Loucy (cell line): ENCODE data around the gene E2F1.

Source experiments
- H2AFZ ChIP-seq: fragments of 200-600 bp; sonication (generic); 2 replicates; pipeline ENCODE4 v1.6.0; 2016; ENCODE audit warnings: antibody characterized with exemption, mild to moderate bottlenecking, low read length, moderate library complexity
- H3F3A ChIP-seq: fragments of 200-600 bp; 2 replicates; pipeline ENCODE4 v1.6.0; 2016; ENCODE audit warnings: antibody characterized with exemption, low read depth, mild to moderate bottlenecking
- H3K27me3 ChIP-seq: fragments of 200-600 bp; sonication (generic); 2 replicates; pipeline ENCODE4 v1.6.1; 2014; ENCODE audit warnings: low read length, mild to moderate bottlenecking; ENCODE audit not compliant: insufficient read depth, poor library complexity, severe bottlenecking
- H3K36me3 ChIP-seq: fragments of 200-600 bp; sonication (generic); 2 replicates; pipeline ENCODE4 v1.6.1; 2016; ENCODE audit warnings: low read length; ENCODE audit not compliant: insufficient read depth
- H3K4me1 ChIP-seq: fragments of 200-600 bp; sonication (generic); 2 replicates; pipeline ENCODE4 v1.5.1; 2014; ENCODE audit warnings: low read length, mild to moderate bottlenecking; ENCODE audit not compliant: insufficient read depth, poor library complexity, severe bottlenecking
- H3K4me2 ChIP-seq: fragments of 200-600 bp; sonication (generic); 2 replicates; pipeline ENCODE4 v1.6.0; 2014; ENCODE audit warnings: antibody characterized with exemption, low read length, low read depth, mild to moderate bottlenecking; ENCODE audit not compliant: poor library complexity, severe bottlenecking
- H3K4me3 ChIP-seq: fragments of 200-600 bp; sonication (generic); 2 replicates; pipeline ENCODE4 v1.5.1; 2014; ENCODE audit warnings: low read length, mild to moderate bottlenecking, mixed read lengths; ENCODE audit not compliant: poor library complexity, severe bottlenecking
- H3K79me2 ChIP-seq: fragments of 200-600 bp; sonication (generic); 2 replicates; pipeline ENCODE4 v1.6.1; 2014; ENCODE audit warnings: low read length; ENCODE audit not compliant: insufficient read depth
- H3K9ac ChIP-seq: fragments of 200-600 bp; sonication (generic); 2 replicates; pipeline ENCODE4 v1.6.0; 2014; ENCODE audit warnings: mild to moderate bottlenecking, low read depth, low read length, moderate library complexity; ENCODE audit not compliant: poor library complexity, severe bottlenecking
- H3K9me2 ChIP-seq: fragments of 200-600 bp; sonication (generic); replicated peaks from 2 replicates; pipeline ENCODE4 v1.6.1; 2016; ENCODE audit warnings: low read depth, low read length, mixed read lengths
- H3K9me3 ChIP-seq: fragments of 200-600 bp; sonication (generic); 2 replicates; pipeline ENCODE4 v1.6.1; 2014; ENCODE audit warnings: mild to moderate bottlenecking, antibody characterized with exemption, low read length, low read depth; ENCODE audit not compliant: insufficient read depth
- H4K20me1 ChIP-seq: fragments of 200-600 bp; sonication (generic); 2 replicates; pipeline ENCODE4 v1.6.0; 2014; ENCODE audit warnings: antibody characterized with exemption, low read length, mild to moderate bottlenecking; ENCODE audit not compliant: insufficient read depth, poor library complexity, severe bottlenecking
- CTCF ChIP-seq: fragments of 200-600 bp; sonication (generic); conservative IDR thresholded peaks from 2 replicates; pipeline ENCODE4 v1.5.1; 2014; ENCODE audit warnings: mild to moderate bottlenecking, antibody characterized with exemption, low read length
- EZH2phosphoT487 ChIP-seq: fragments of 200-600 bp; IDR thresholded peaks from 2 replicates; pipeline ENCODE4 v1.6.1; 2018; ENCODE audit warnings: antibody characterized with exemption, mild to moderate bottlenecking, moderate library complexity, borderline replicate concordance

E2F1 gene

GRCh38 chr20:33719989-33720709 lies 34.0 kb upstream of the E2F1 start, which contains the start of gene PXMP4:
PXMP4 (minus strand) TSS chr20:33720310; CDS start chr20:33720207, 103 bp downstream.
- H3F3A ChIP-seq: no peaks in the 10 kb centered on the region
- H3K9ac ChIP-seq: peak within 1 kb of the TSS; percentile 84
- TF ChIP-seq EZH2phosphoT487 (no peak), CTCF (no peak)
- peak within 1 kb of the TSS; percentile 91 for H3K4me3 ChIP-seq
- peak within 1 kb of the TSS; percentile 97 for H2AFZ ChIP-seq
- H3K4me1 ChIP-seq: peaks cover 14% of the 10 kb centered on the region
- no peaks in the 10 kb centered on the region for H3K36me3 ChIP-seq
- H3K27me3 ChIP-seq: no peaks in the 10 kb centered on the region
- H3K4me2 ChIP-seq: peak within 1 kb of the TSS; percentile 94
- H3K9me2 ChIP-seq: no peaks in the 10 kb centered on the region
- H3K79me2 ChIP-seq: peaks cover 25% of the 10 kb centered on the region
- no peaks in the 10 kb centered on the region for H4K20me1 ChIP-seq
- no peaks in the 10 kb centered on the region for H3K9me3 ChIP-seq

- no peaks in the 10 kb centered on the region for H3K9me2 ChIP-seq
- no peaks in the 10 kb centered on the region for H3K9me3 ChIP-seq
- H3K79me2 ChIP-seq: peaks cover 25% of the 10 kb centered on the region
- H3F3A ChIP-seq: no peaks in the 10 kb centered on the region
- TF ChIP-seq CTCF: no peak
- TF ChIP-seq EZH2phosphoT487: no peak
- no peaks in the 10 kb centered on the region for H4K20me1 ChIP-seq
- H3K4me3 ChIP-seq: peak overlapping the region; percentile 91
- H3K27me3 ChIP-seq: no peaks in the 10 kb centered on the region
- peak overlapping the region; percentile 94 for H3K4me2 ChIP-seq
- no peaks in the 10 kb centered on the region for H3K36me3 ChIP-seq
- peak overlapping the region; percentile 97 for H2AFZ ChIP-seq
- H3K9ac ChIP-seq: peak overlapping the region; percentile 84
- H3K4me1 ChIP-seq: peaks cover 14% of the 10 kb centered on the region
Observed at GRCh38 chr20:33719277-33719988, 33.2 kb upstream of the E2F1 start.

- Histone ChIP-seq H3K36me3 (no peaks in the 10 kb centered on the region; the same call in 1 of the 2 replicates), H3K9ac (no peak overlapping the region), H3K9me2 (no peaks in the 10 kb centered on the region), H3K27me3 (no peaks in the 10 kb centered on the region), H3K4me3 (no peak overlapping the region), H2AFZ (no peak overlapping the region), H4K20me1 (no peaks in the 10 kb centered on the region), H3F3A (no peaks in the 10 kb centered on the region), H3K9me3 (no peaks in the 10 kb centered on the region), H3K79me2 (peaks cover 25% of the 10 kb centered on the region), H3K4me1 (peaks cover 14% of the 10 kb centered on the region), H3K4me2 (no peak overlapping the region)
- TF ChIP-seq CTCF (no peak), EZH2phosphoT487 (no peak)
Observed at GRCh38 chr20:33716498-33716897, 30.3 kb upstream of the E2F1 start.
